Activated naive CD4-positive, alpha-beta T cell (primary cell): ENCODE measurements around the gene ZNF75A.

Experiments used
- DNase-seq, 4 experiments: peaks; one replicate each; lab custom pipeline; 2025; lab: John Stamatoyannopoulos, UW

The ZNF75A gene

DNA sequence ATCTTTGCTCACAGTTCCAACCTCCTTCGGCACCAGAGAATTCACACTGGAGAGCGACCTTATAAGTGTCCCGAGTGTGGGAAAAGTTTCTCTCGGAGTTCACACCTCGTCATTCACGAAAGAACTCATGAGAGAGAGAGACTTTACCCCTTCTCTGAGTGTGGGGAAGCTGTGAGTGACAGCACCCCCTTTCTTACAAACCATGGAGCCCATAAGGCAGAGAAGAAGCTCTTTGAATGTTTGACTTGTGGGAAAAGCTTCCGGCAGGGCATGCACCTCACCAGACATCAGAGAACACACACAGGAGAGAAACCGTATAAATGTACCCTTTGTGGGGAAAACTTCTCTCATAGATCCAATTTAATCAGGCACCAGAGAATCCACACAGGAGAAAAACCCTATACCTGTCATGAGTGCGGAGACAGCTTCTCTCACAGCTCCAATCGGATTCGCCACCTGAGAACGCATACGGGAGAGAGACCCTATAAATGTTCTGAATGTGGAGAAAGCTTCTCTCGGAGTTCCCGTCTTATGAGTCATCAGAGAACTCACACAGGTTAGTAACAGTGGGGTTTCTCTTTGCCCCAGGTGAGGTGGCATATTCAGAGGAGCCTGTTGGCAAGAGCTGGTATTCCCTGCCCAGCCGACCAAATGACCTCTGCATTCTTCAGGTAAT is 15.2 kb upstream of the ZNF75A start:
- no peak for DNase-seq

DNA sequence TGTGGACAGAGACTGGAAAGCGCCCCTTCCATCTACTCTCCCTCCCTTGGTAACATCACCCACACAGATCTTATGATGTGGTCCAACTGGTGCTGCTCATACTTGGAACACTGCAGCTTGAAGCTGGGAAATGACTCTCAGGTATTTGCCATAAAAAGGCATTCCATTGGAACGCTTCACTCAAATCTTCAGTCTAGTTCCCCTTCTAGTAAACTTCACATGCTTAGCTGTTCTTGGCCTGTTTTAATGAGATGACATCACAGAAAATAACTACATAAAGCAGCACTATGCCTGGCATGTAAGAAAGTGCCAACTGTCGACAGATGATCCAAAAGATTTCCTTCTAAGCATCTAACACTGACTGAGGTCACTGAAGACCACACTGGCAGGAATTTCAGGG is 12.7 kb upstream of the ZNF75A start:
- no peak for DNase-seq

DNA sequence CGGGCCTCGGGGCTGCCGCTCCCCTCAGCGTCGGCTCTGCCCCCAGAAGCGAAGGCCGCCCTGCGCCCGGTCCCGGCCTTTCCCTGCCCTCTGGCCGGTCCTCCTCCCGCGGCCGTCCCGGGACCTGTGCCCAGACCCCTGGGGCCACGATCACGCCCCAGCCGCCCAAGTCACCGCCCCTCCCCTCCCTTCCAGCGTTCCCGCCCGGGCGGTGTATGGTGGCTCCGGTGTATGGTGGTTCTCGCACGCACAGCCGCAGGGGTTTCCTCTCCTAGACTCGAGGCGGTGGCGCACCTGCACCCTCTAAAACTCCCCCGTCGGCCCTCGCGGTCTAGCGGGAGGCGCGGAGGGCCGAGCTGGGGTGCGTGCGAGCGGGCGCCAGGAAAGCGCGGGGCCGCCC is 10.1 kb upstream of the ZNF75A start:
- no peak for DNase-seq

- no peak for DNase-seq
These were observed 9.5 kb upstream of the ZNF75A start for GRCh38 chr16:3295783-3296182.

DNA sequence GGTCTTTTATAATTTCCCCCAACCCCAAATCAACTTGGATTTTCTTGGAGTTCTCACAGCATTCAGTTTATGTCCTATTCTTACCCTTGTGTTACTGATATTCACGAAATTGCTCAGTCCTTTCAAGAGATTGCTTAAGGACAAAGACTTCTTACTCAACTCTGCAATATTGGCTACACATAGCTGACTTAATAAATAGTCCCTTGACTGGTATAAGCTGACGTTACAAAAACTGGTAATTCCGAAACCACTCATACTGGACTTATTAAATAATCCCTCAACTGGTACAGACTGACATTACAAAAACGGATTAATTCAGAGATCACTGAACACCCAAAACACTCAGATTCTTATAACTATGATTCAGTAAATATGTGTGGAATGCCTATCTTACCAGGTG is 927 bp upstream of the ZNF75A start:
- no peak for DNase-seq

- DNase-seq, result no peak
These were observed 781 bp downstream of the ZNF75A start for GRCh38 chr16:3306078-3306477.

GRCh38 chr16:3311496-3311895 is 6.2 kb downstream of the ZNF75A start:
- DNase-seq, result no peak

DNA sequence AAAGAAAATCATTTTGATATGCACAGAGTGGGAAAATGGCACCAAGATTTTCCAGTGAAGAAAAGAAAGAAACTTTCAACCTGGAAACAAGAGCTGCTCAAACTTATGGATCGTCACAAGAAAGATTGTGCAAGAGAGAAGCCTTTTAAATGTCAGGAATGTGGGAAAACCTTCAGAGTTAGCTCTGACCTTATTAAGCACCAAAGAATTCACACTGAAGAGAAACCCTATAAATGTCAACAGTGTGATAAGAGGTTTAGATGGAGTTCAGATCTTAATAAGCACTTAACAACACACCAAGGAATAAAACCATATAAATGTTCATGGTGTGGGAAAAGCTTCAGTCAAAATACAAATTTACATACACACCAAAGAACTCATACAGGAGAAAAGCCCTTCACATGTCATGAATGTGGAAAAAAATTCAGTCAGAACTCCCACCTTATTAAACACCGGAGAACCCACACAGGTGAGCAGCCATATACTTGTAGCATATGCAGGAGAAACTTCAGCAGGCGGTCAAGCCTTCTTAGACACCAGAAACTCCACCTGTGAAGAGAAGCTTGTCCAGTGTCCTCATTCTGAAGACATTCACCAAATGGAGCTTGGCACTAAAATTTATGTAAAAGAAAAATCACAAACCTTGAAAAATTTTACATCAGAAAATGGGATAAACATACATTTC is 12.2 kb downstream of the ZNF75A start:
- no peak for DNase-seq

DNA sequence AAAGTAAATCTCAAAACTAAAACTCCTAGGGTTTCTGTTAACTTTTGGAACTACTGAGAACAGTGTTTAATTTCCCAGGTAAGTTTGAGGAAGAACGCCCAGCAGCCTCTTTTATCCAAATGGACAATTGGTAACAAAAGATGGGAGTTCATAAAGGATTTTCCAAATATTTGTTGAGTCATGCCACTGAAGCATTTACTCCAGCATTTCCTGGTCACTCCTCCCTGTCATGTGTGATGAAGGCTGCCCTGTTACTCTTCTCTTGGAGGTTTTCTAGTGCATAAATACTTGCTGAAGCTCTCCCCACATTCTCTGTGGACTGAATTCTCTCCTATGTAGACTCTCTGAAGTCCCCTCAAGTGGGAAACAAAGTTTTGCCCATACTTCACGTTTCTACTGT is 16.5 kb downstream of the ZNF75A start:
- no peak for DNase-seq

DNA sequence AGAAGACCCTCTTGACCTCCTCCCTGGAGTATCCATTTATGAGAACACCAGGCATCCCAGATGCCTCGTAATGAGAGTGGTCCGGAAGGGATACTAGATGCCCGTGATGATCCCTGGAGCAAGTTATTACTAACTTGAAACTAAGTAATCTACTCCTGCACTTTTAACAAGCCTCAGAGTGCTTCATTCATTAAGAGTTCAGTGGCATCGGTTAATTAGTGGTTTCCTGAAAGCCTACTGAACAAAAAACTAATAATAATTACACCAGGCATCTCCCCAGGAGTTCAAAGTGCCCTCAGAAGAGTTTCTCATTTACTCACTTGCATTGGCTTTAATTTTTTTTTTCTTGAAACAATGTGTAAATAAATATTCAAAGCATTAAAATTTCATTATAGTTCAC is 22.2 kb downstream of the ZNF75A start:
- DNase-seq, result no peak

DNA sequence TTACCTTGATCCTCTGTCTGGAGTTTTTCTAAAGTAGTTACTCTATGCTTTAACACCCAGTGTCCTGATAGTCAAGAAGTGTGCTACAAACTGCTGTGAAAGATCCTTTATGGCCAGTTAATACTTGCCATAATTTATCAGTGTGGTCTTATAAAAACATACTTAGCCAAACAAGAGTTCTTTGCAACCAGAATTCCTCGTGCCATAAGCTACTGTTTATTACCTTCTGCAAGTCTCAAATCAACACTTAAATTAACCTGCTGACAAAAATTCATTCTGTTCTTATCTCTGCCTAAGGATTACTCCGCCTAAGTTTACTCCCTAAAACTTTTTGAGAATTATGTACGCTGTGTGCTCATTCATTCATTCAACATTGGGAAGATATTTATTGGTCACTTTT is 22.8 kb downstream of the ZNF75A start:
- DNase-seq, result no peak

GRCh38 chr16:3328643-3329042 is 23.3 kb downstream of the ZNF75A start:
- DNase-seq, result no peak

- DNase-seq, result no peak
These were observed 40.7 kb downstream of the ZNF75A start for GRCh38 chr16:3346041-3346440.

GRCh38 chr16:3347586-3347985 is 42.3 kb downstream of the ZNF75A start:
- DNase-seq, result no peak

- DNase-seq, result no peak
These were observed 43.4 kb downstream of the ZNF75A start for GRCh38 chr16:3348547-3349167.

- DNase-seq, result no peak
These were observed 43.9 kb downstream of the ZNF75A start for GRCh38 chr16:3349175-3349574.

GRCh38 chr16:3355589-3355988 is 50.3 kb downstream of the ZNF75A start, which contains the start of gene OR2C1:
OR2C1 (plus strand) TSS chr16:3355889; CDS start chr16:3355941, 52 bp downstream.
- DNase-seq, result no peak

DNA sequence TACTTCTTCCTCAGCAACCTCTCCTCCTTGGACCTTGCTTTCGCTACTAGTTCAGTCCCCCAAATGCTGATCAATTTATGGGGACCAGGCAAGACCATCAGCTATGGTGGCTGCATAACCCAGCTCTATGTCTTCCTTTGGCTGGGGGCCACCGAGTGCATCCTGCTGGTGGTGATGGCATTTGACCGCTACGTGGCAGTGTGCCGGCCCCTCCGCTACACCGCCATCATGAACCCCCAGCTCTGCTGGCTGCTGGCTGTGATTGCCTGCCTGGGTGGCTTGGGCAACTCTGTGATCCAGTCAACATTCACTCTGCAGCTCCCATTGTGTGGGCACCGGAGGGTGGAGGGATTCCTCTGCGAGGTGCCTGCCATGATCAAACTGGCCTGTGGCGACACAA is 50.8 kb downstream of the ZNF75A start:
- DNase-seq, result no peak

DNA sequence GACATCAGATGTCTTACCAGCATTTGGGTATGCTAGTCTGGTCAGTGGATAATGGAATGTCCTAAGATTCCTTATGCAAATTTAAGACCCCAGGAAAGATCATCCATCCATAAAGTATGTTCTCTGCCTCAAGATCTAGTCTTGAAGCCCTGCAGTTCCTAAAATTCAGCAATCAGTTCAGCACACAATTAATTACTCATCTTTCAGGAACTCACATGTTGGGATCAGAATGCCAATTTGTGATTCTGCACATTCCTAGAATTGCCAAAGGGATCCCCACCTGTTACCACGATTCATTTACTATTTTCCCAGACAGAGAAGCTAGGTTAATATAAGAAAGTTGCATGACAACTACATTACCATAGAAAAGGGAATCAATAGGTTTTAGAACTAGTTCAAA is 53.6 kb downstream of the ZNF75A start:
- no peak for DNase-seq

GRCh38 chr16:3362931-3363330 is 57.6 kb downstream of the ZNF75A start:
- DNase-seq, result no peak

DNA sequence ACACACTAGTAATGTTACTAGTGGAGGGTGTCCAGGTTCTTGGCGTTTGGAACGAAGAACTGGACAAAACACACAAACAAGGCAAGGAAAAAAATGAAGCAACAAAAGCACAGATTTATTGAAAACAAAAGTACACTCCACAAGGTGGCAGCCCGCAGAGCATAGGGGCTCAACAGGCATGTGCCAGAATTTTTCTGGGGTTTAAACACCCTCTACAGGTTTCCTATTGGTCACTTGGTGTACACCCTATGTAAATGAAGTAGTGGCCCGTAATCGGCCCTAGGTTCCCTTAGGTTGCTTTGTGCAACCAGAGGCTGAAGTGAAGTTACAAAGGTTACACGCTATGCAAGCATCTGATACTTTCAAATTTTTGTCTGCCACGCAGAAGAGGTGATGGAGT is 58.5 kb downstream of the ZNF75A start:
- DNase-seq, result no peak

DNA sequence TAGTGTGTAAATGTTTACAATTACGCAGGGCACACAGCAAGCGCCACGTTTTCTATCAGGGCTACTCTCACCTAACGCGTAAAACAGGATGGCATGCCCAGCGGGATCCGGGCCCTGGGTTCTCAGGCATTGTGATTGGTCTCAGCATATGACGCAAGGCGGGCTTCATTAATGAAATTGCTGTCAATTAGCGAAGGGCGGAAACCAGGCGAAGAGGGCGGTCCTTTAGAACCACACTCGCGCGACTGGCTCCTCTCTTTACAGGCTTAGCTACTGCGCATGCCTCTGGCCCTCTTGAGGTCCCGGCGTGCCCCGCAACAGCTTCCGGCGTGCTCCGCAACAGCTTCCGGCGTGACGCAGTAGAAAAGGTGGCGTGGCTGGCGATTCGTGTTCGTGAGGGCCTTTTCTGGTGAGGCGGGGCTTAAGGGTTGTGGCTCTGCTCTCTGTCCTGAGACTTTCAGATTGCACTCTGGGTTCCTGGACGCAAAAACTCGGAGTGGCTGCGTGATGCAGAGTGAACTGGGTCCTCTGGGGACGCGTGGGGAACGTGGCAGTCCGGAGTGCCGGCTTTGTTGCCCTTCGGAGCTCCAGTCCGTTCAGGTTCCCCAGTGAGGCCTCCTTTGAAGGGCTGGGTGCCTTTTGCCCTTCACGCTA is 59.6 kb downstream of the ZNF75A start:
- DNase-seq, result peak; percentile 56 to 81 (median 62)
